Stromal cell of bone marrow (primary cell): Measurements from ENCODE around the gene LRP1B.

Experiments
- DNase-seq: peaks from one replicate; pipeline ENCODE4 v3.0.0-alpha.2; 2012; ENCODE audit warnings: low read depth

The LRP1B gene

DNA sequence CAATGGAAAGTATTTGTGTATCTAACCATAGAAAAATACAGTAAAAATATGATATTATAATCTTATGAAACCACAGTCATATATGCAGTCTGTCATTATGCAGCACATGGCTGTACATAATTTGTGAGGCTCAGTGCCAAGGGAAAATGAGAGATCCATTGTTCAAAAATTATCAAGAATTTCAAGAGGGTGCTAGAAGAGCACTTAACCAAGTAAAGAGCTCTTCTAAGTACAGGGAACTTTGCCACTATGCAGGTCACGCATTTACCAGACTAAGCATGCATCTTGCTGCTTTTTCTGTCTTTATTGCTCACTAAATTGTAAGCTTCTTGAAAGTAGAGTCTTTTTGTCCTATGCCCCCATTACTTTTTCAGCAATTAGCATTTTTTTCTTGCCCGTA is 438.0 kb downstream of the LRP1B start:
- DNase-seq: no peak

DNA sequence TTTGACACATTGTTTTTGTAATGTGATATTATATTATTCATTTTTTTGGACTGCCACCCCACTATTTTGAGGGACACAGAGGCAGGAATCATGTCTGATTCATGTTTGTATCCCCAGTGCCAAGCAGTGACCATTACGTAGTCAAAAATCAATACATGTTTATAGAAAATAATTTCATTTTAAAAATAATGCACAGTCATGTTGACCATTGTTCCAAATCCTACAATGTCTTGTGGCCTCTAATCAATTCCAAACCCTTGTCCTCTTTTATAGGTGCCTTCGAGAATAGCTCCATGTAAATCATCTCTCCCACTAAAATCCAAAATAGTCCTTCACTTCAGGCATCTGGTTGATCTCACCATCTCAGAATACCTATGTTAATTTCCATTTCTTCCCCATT is 454.7 kb downstream of the LRP1B start:
- DNase-seq: no peak

DNA sequence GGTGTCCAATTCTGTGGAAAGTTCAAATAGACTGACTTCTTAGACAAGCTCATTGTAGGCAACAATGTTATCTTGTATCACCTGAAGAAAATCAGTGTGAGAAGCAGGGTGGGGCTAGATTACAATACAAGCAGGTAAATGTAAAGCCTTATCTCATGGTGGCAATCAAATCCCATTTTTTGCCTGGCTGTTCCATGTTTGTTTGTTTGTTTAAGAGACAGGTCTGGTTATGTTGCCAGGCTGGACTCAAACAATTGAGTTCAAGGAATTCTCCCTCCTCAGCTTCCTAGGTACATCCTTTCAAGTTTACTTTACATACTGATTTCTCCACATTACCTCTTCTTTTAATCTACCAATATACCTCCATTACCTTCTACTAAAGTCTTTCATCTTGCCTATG is 464.6 kb downstream of the LRP1B start:
- no peak for DNase-seq

DNA sequence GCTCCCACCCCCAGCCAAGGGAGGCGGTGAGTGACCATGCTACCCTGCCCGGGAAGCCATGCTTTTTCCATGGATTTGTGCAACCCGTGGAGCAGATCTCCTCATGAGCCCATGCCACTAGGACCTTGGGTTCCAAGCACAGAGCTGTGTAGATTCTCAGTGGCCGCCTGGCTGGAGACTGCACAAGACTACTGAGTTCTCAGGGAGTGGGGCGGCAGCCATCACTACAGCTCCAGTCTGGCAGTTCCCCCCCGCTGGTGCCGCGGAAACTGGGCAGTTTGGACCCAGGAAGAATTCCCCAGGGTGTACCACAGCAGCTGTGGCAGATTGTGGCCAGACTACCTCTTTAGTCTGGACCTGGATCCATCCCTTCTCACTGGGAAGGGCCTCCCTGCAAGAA is 470.6 kb downstream of the LRP1B start:
- DNase-seq: no peak

DNA sequence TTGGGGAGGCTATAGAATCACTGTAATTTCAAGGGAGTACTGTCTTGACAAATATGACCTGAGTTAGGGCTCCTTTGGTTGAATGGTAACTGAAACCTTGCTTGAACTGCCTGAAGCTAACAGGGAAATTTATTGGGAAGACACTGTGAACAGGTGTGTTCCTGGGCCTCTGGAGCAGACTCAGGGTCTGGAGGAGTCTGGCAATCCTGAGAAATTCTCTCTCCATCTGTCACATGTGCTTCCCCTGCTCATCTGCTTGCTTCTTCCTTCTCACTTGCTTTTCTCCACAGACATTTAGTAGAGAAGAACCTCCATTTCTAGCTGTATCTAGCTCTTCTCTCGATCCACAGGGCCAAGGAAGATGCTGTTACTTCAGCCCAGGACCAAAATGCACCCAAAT is 476.5 kb downstream of the LRP1B start:
- DNase-seq: no peak

DNA sequence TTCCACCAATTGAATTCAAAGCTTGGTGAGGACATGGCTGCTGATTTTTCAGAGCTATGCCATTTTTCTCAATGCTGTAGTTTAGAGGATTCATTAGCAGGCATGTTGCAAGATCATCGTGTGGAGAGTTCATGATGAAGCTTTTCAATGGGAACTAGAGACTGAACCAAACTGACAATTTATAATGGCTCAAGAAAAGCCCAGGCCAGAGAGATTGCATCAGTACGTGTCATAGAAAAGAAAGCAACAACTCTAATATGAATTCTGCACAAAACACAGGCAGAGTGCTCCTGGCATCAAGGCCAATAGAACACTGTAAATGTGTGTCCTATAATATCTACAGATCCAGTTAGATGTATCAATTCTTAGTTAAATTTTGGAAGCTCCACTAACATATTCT is 477.6 kb downstream of the LRP1B start:
- no peak for DNase-seq

DNA sequence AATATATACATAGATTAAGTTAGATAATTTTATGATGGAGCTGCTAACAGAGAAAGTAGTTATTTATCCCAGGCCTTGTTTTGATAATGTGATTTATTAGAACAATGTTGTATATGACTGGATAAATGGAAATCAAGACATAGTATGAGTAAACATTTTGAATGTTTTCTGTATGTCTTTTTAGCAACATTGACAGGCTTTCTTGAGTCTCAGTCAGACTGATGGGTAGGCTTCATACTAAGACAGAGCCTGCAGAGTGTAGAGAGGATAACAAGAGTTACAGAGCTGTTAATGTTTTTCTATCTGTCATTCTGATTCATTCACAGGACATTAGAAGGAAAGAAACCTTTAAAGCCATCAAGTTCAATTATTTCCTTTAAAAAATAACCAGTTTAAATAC is 478.5 kb downstream of the LRP1B start:
- DNase-seq: no peak

DNA sequence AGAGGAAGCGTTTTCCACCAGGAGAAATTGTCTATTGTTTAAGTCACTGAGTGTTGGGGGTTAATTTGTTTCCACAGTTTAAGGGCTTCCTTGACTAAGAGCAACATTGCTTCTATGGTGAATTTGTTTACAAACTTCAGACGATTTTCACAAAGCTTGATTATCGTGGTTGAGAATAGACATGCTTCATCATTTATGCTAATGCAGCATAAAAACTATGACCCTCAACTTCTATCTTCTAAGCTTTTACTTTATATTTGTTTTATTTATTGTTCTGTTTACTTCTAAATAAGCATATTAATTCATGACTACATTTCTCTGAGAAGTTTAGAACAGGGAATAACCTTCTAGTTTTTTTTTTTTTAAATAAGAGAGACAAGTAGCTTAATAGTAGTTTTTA is 483.5 kb downstream of the LRP1B start:
- no peak for DNase-seq

DNA sequence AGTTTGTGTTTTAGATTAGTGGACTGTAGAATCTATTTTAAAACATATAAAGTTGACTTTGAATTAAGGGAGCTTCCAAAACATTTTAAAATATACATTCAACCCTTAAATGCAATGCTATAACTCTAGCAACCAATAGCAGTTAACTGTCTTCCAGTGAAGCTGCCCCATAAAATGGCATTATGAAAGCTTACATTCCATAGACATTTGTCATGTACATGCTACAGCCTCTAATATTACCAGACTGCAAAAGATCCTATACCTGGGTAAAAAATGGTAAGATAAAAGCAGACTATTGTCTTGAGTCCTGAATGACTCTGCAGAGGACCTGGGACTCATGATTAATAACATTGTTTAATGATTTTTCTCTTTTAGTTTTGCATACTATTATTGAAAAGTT is 489.4 kb downstream of the LRP1B start:
- no peak for DNase-seq

DNA sequence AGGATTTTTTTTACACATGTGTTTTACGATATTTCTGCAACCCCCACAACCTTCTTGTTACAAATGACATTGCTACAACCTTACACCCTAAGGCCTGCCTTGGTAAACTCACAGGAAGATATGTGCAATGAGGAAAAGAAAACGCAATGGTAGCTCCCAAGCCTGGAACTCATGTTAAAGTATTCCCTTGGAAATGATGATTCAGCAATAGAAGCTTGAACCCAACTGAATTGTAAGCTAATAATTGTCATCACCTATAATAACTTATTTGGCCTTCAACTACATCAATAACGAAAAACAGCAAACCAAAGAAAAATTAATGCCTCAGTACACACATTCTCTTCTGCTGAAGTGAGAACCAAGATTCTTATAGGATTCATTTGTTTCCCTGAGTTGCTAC is 491.0 kb downstream of the LRP1B start:
- DNase-seq: no peak

DNA sequence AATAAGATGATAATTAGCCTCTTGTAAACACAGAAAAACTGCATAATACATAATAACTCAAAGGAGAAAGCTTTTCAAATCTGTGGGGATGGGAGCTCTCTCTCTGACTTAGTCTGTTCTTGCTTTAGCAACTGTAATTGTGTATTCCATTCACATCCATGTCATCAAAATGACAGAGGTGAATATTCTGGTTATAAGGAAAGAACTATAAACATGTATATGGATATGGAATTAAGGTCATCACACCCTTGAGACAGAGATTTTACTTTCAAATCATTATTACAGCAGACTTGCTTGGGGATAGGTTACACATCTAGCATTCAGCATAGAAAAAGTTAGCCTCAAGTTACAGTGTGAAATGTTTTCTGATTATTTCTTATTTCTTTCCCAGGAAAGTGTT is 497.7 kb downstream of the LRP1B start:
- no peak for DNase-seq

DNA sequence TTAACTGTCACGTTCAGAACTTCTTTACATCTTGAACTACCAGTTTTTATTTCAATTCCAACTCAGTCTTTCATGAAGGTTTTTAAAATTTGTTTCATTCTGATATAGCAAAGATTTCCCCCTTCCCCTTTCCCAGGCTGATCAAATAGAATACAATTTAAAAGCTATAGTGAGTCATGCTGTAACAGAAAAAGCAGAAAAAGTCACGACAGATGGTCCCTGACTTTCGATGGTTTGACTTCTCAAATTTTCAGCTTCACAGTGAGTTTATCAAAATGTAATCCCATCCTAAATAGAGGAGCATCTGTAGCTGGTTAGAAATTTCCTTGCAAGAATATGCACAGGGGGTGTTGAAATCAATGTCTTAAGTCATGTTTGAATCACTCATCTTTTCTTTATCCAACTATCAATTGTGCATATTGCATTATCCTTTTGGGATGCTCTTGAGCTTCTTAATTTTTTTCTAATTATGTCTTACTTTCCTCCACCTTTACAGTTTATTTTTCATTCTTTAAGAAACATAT is 500.3 kb downstream of the LRP1B start:
- no peak for DNase-seq

DNA sequence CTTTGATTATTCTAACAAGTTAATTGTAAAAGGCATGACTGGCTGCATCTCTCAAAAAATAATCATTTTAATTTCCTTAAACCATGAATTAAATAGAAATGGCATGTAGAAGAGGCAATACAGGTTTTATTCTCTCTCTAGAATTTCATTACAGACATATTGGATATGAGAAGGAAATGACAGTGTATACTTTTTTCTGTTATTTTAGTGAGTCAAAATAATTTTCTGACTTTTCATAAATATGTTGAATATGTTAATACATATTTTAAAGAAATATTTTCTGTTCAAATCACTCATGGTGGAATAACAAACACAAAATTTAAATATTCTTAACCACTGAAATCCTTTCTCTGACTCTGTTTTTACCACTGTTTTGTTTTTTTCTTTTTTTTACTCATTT is 510.4 kb downstream of the LRP1B start:
- DNase-seq: no peak

DNA sequence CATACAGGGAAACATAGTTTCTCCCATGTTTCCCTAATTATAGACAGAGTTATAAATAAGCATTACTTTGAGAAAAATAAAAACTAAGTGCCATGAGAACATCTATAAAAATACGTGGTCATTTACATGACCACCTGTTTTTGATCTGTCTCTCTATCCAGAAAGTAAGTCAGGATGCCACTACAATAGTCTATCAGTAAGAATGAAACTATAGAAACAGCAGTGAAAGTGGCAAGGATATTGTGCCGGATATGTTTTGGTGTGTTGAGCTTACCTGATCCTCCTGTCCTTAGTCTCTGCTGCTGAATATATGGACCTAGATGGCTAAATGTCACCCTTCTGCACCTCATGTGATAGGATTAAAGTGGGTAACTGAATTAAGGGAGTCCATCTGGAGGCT is 512.4 kb downstream of the LRP1B start:
- DNase-seq: no peak

DNA sequence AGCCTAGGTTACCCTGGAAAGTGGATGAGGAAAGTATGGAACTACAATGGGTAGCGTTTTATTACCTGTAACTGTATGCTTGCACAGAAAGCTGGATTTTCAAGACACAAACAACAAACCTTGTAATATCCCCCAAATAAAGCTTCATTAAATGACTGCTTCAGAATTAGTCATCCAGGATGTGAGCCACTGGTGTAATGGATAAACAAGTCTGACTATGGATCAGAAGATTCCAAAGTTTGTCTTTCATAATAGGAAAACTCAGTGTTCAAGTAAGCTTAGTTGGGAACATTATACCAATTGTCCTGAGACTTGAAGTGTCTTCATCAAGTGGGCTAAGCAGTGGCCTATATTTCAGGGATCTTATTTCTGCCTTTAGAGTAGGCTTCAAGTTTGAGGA is 518.8 kb downstream of the LRP1B start:
- no peak for DNase-seq

DNA sequence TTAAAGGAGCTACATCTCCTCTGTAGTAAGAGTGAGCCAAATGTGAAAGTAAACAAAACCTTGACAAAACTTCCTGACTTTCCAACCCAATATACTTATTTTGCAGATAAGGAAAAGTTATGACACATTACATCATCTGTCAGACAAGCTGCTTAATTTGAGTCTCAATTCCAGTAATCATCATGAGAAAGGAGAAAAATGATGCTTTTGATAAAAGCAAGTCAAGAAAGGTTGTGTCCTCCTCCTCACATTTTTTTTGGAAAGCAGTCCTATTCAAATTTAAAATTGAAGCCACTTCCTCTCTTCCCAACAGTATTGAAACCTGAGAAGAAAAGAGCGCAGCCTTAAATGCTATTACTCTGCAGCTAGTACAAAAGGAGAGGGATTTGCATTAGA is 519.6 kb downstream of the LRP1B start:
- no peak for DNase-seq

DNA sequence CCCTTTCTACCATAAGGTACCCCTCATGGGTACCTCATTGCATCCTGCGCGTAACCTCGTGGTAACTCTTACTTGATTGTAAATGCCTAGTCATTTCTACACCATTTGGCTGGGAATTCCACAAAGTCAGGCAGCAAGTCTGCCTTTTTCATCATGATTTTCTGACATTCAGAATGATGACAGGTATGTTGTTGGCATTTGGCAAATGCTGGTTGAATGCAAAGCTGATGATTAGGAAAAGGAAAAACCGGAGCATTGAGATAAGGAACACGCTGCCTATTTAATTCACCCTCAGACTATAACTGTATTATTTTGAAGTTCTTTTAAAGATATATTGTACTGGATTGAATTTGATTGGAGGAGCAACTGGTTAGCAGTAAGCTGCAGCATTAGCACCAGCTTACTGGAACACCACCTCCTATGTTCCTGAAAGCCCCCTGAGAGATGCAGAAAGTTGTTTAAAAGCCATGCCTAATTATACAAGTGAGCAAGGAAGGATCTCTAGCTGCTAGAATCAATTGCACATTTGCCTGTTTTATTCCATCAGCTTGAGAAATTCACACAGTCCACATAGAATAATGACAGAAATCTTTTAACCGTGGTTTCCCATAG is 520.1 kb downstream of the LRP1B start:
- DNase-seq: no peak

DNA sequence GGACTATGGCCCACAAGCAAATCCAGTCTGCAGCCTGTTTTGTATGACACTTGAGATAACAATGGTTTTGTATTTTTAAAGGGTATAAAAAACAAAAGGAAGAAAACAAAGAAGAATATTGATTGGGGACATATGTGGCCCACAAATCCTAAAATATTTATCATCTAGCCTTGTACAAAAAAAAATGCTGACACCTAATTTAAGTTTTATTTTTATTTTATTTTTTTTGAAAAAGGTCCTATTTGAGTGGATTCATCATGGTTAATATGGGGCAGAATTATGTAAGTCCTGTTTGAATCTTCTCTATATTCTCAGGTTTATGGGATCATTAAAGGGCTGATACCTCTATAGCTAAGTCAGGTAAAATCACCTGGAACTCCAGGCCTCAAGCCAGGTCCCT is 525.7 kb downstream of the LRP1B start:
- no peak for DNase-seq

DNA sequence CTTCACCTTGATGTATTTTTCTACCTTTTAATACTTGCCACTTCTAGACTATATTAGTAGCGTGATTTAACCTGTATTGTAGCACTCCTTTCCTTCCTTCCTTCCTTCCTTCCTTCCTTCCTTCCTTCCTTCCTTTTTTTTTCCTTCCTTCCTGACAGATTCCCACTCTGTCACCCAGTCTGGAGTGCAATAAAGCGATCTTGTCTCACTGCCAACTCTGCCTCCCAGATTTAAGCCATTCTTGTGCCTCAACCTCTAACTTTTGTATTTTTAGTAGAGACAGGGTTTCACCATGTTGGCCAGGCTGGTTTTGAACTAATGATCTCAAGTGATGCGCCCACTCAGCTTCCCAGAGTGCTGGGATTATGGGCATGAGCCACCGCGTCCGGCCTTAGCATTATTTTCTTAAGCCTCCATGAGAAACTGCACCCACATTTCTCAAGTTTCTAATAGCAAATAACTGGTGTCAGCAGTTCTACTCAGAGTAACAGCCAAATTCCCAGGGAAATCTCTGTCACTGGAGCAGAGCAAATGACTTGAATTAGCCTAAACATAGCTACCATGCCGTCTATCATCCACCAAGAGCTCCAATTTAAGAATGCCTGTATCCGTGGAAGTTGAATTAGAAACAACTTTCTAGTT is 529.2 kb downstream of the LRP1B start:
- no peak for DNase-seq

DNA sequence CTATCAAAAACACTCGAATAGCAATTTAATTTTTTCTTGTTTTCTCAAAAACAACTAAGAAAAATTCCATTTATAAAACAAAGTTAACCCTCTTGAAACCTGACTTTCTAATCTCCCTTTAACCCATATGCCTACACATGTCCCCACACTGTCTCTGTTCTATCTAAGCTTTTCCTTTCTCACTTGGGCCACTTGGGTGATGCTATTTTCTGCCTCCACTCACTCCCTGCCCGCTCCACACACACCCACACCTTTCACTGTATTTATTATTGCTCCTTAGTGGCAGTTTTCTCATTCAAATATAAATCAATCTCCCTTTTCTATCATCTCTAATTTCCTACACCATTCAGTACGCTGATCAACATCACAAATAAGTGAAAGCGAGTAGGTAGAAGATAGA is 531.1 kb downstream of the LRP1B start:
- no peak for DNase-seq

DNA sequence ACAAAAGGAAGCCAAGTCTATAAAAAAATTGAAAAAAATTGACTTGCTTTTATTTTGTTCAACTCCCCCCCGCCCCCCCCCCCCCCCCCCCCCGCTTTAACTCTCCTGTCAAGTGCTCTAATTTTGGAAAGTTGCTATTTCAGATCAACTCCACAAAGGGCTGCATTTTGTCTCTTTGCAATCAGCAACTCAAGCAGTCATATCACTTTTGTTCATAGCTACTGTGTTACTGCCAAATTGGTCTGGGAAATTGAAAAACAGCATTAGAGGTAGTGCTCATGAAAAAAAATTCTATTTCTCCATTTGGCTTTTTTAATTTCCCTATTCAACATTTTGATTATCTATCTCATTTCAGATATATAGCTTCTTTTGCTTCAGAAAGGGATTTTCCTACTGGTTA is 531.8 kb downstream of the LRP1B start:
- DNase-seq: no peak

DNA sequence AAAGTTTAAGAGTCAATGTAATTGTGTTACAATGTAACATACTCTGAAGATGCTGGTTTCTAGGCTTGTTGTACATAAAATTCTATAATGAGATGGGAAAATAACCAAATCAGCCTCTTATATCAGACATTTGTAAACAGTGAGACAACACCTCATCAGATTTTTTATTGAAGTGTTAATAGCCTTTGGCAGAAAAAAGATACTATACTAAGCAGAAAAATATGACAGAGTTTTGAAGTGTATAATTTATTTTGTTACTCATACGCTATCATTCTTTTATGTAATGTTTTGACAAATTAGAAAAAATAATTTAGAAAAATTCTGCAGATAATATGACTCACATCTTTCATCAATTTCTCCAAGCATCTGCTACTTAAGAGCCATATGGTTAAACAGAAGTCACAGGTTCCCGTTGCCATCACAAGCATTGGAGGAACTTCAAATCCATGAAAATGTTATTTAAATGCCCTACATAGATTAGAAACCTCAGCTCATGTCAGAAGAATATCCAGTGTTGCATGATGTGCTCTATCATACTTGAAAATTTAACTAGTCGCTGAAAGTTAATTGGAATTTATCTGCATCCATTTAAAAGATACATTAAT is 535.4 kb downstream of the LRP1B start:
- DNase-seq: no peak

DNA sequence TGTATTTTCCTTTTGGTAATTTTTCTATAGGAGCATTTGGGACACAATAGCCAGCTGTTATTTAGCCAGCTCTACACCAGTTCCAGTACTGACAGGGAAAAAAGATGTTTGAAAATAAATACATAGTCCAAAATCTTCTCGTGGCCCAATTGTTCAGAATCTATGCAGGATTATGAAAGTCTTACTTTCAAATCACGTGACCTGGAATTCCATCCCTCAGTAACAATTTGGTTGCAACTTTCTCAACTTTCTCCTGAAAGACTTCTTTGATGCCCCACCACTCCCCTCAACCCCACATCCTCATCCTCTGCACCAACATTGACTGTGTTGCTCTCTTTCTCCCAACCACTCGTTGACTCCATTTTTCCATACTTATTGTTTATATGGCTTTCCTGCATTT is 539.0 kb downstream of the LRP1B start:
- no peak for DNase-seq

DNA sequence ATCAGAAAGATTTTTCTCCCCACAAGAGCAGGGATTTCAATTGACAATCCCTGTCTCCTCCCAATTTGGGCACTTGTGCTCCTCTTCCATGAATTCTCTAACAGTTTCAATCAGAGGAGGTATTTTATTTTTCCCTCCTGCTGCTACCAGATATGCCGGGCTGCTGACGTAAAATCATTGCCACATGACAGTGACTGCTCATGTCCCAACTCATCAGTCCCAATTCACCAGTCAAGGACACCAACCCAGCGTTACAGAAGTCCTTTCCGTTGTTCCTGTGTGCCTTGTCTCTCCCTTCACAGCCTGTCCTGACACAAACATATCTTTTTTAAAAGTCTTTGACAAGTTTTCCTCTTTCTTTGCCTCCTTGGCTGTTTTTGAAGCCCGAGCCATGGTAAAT is 540.2 kb downstream of the LRP1B start:
- no peak for DNase-seq
